ENCODE measurements around the gene SNORC. TPM values are rescaled to one million over a fixed set of nuclear protein-coding genes. Genes with fewer than 3 reads are reported as not detected.

Gene SNORC
- total RNA-seq, 1 donor from 2014 or later, result 0.53 TPM

GRCh38 chr2:232884549-232885263 is 14.6 kb downstream of the SNORC start:
- Histone ChIP-seq H3K4me3 (no peak overlapping the region), H3K36me3 (no peaks in the 10 kb centered on the region), H3K27me3 (ENCODE audit: low read depth) (no peaks in the 10 kb centered on the region), H3K27ac (no peak overlapping the region), H3K4me1 (no peaks in the 10 kb centered on the region), H3K9me3 (no peaks in the 10 kb centered on the region)
- peak; percentile 39 for DNase-seq
- no peak for ATAC-seq
- intact Hi-C loops (cut with DNase I), result no loop called here
- TF ChIP-seq CTCF (IDR thresholded peaks at IDR 0.05), result no peak

- Histone ChIP-seq H3K27ac (no peak overlapping the region), H3K36me3 (no peaks in the 10 kb centered on the region), H3K4me3 (no peak overlapping the region), H3K4me1 (no peaks in the 10 kb centered on the region), H3K27me3 (ENCODE audit: low read depth) (no peaks in the 10 kb centered on the region), H3K9me3 (no peaks in the 10 kb centered on the region)
- TF ChIP-seq CTCF (IDR thresholded peaks at IDR 0.05), result no peak
- ATAC-seq (no peak), DNase-seq (peak; percentile 43)
- intact Hi-C loops (cut with DNase I), result no loop called here
Measured at GRCh38 chr2:232885264-232885961, 15.3 kb downstream of the SNORC start.

- Histone ChIP-seq H3K4me3 (no peak overlapping the region), H3K27ac (no peak overlapping the region), H3K27me3 (ENCODE audit: low read depth) (no peaks in the 10 kb centered on the region), H3K9me3 (no peaks in the 10 kb centered on the region), H3K4me1 (no peaks in the 10 kb centered on the region), H3K36me3 (no peaks in the 10 kb centered on the region)
- intact Hi-C loops (cut with DNase I), result no loop called here
- no peak for DNase-seq
- TF ChIP-seq CTCF (IDR thresholded peaks at IDR 0.05), result no peak
- ATAC-seq, result no peak
Measured at GRCh38 chr2:232886176-232886575, 16.1 kb downstream of the SNORC start.

GRCh38 chr2:232886632-232887031 is 16.6 kb downstream of the SNORC start:
- no peak for TF ChIP-seq CTCF (IDR thresholded peaks at IDR 0.05)

GRCh38 chr2:232887171-232887850 is 17.2 kb downstream of the SNORC start:
- H3K27ac ChIP-seq, result no peak overlapping the region
- no peaks in the 10 kb centered on the region for H3K36me3 ChIP-seq
- ATAC-seq (no peak), DNase-seq (no peak)
- peaks cover 8% of the 10 kb centered on the region for H3K27me3 ChIP-seq (ENCODE audit: low read depth)
- intact Hi-C loops (cut with DNase I), result no loop called here
- H3K4me1 ChIP-seq, result no peaks in the 10 kb centered on the region
- no peak for TF ChIP-seq CTCF (IDR thresholded peaks at IDR 0.05)
- no peak overlapping the region for H3K4me3 ChIP-seq
- H3K9me3 ChIP-seq, result no peaks in the 10 kb centered on the region

More at GRCh38 chr2:232886632-232887031, 16.6 kb downstream of the SNORC start:
- H3K36me3 ChIP-seq, result no peaks in the 10 kb centered on the region
- no peaks in the 10 kb centered on the region for H3K9me3 ChIP-seq
- ATAC-seq, result no peak
- DNase-seq, result no peak
- no peaks in the 10 kb centered on the region for H3K4me1 ChIP-seq
- H3K27ac ChIP-seq, result no peak overlapping the region
- intact Hi-C loops (cut with DNase I), result no loop called here
- no peak overlapping the region for H3K4me3 ChIP-seq
- peaks cover under 1% of the 10 kb centered on the region for H3K27me3 ChIP-seq (ENCODE audit: low read depth)
